HFFc6 (cell line): Measurements from ENCODE around the gene CHAC1. TPM values are rescaled to one million over a fixed set of nuclear protein-coding genes. Genes with fewer than 3 reads are reported as not detected.

ENCODE experiments used
- DNase-seq: peaks from one replicate; pipeline ENCODE4 v3.0.0-alpha.2; 2018
- H3K27ac Mint-ChIP-seq: 2 replicates; pipeline ENCODE4 v1.8.0; 2020; ENCODE audit warnings: mild to moderate bottlenecking, mixed read lengths
- H3K27me3 Mint-ChIP-seq: 2 replicates; pipeline ENCODE4 v1.8.0; 2021; ENCODE audit warnings: mild to moderate bottlenecking, moderate library complexity, mixed read lengths; ENCODE audit not compliant: insufficient read depth
- H3K36me3 Mint-ChIP-seq: 2 replicates; pipeline ENCODE4 v1.8.0; 2021; ENCODE audit warnings: low read depth, mixed read lengths
- H3K4me1 Mint-ChIP-seq: 2 replicates; pipeline ENCODE4 v1.8.0; 2020; ENCODE audit warnings: low read depth, mixed read lengths
- H3K4me3 Mint-ChIP-seq: 2 replicates; pipeline ENCODE4 v1.8.0; 2020; ENCODE audit warnings: mild to moderate bottlenecking, moderate library complexity, mixed read lengths
- H3K9me3 Mint-ChIP-seq: 2 replicates; pipeline ENCODE4 v1.8.0; 2020; ENCODE audit warnings: mild to moderate bottlenecking, mixed read lengths
- CTCF ChIP-seq: fragments of 200-600 bp; sonication (generic); IDR thresholded peaks from 2 replicates; pipeline ENCODE4 v1.5.0; 2021; ENCODE audit warnings: antibody characterized with exemption, mild to moderate bottlenecking
- total RNA-seq, 6 experiments: library from RNA; stranded (reverse); fragmentation: NEBNext Ultra II Directional; extraction: Animal tissue kit (Norgen Biotek cat#: 25700); gene quantifications; 2 replicates in 1 of 6; 3 replicates in 5 of 6; pipeline ENCODE4 v1.2.3, GENCODE V29; 2021

Gene CHAC1
- total RNA-seq, 6 experiments from 2014 or later, result 20.8 to 26.0 (median 24.2) TPM

DNA sequence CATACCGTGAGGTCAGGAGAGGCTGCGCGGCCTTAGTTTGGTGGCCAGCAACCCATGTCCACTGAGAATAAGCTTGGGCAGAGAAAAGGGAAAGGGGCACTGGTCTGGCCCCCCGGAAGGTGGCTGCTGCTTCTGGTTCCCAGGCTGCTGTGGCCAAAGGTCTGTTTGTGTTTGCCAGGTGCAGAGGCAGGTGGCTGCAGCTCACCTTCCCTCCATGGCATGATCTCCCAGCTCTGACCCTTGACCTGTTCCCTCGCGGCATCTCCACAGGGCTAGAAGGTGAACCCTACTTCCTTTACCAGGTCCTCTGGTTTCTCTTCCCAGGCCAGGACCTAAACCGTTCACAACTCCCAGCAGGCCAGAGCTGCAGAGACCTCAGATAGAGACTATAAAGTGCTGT lies 45.2 kb upstream of the CHAC1 start:
- TF ChIP-seq CTCF, result no peak
- peaks cover 42% of the 10 kb centered on the region for H3K4me1 Mint-ChIP-seq
- no peak for DNase-seq
- H3K9me3 Mint-ChIP-seq, result no peaks in the 10 kb centered on the region
- no peaks in the 10 kb centered on the region; the same call in 1 of the 2 replicates for H3K27me3 Mint-ChIP-seq
- H3K4me3 Mint-ChIP-seq, result no peak overlapping the region
- H3K27ac Mint-ChIP-seq, result peak overlapping the region; percentile 25; the same call in 1 of the 2 replicates
- H3K36me3 Mint-ChIP-seq, result peaks cover 8% of the 10 kb centered on the region; the same call in 1 of the 2 replicates

DNA sequence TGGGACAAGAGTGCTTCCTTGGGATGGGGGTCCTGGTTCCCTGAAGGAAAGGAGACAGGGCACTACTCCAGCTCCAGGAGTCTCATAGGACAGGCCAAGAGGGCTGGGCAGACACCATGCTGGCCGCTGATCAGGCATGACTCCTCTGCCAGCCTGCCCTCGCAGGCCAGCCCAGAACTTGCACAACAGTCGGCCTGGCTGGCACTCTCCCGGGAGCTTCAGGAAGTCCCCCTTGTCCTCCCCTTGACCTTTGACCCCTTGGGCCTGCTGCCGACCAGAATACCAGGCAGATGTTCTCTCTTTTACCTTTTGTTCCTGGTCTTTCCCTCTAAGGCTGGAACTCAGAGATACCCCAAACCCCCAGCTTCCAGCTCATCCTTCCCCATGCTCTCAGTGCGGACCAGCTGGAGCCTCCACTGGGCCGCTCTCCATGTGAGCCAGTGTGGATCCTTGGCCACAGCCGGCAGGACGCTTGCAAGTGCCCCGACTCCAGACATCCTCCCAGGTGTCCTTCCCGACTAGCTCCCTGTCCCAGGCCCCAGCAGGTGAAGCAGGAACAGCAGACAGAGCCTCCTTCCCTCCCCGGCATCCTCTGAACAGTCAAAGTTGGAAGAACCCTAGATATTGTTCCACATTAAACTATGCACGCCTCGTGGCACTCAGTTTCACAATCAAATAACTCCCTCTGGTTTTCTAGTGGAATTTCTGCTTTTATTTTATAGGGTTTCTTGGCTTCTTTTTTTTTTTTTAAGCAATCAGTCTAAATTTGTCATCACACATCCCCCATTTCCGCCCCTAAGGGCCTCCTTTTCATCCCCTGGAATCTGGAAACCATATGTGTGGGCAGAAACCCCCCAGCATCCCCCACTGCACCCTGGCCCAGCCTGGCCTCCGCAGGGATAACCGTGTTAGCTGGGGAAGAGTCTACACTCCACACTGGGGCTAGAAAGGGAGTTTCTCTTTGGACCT lies 43.3 kb upstream of the CHAC1 start:
- H3K36me3 Mint-ChIP-seq, result no peaks in the 10 kb centered on the region
- H3K4me1 Mint-ChIP-seq, result peaks cover 28% of the 10 kb centered on the region
- no peak for TF ChIP-seq CTCF
- H3K9me3 Mint-ChIP-seq, result no peaks in the 10 kb centered on the region
- peak; percentile 25 for DNase-seq
- H3K4me3 Mint-ChIP-seq, result no peak overlapping the region; the same call in 1 of the 2 replicates
- H3K27ac Mint-ChIP-seq, result peak overlapping the region; percentile 84
- no peaks in the 10 kb centered on the region for H3K27me3 Mint-ChIP-seq

DNA sequence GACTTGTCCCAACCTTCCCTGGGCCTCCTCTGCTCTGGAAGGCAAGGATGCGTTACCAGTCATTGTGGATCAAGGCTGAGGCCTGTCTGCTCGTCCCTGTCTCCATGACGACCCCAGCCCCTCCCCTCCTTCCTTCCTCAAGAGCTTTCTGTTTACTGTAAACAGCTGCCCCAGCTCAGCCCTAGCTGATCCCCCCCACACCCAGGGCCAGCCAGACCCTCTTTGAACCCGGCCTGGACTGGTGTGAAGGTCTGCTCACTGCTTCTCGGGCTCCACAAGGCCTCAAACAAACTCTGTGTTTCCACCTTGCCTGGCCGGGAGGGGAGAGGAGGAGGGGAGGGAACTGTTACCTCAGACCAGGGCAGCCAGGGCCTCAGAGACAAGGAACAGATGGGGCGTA lies 42.1 kb upstream of the CHAC1 start:
- no peak for DNase-seq
- H3K36me3 Mint-ChIP-seq, result no peaks in the 10 kb centered on the region
- no peaks in the 10 kb centered on the region for H3K9me3 Mint-ChIP-seq
- no peak overlapping the region for H3K27ac Mint-ChIP-seq
- H3K4me3 Mint-ChIP-seq, result no peak overlapping the region
- no peaks in the 10 kb centered on the region for H3K27me3 Mint-ChIP-seq
- TF ChIP-seq CTCF, result no peak
- H3K4me1 Mint-ChIP-seq, result peaks cover 19% of the 10 kb centered on the region

DNA sequence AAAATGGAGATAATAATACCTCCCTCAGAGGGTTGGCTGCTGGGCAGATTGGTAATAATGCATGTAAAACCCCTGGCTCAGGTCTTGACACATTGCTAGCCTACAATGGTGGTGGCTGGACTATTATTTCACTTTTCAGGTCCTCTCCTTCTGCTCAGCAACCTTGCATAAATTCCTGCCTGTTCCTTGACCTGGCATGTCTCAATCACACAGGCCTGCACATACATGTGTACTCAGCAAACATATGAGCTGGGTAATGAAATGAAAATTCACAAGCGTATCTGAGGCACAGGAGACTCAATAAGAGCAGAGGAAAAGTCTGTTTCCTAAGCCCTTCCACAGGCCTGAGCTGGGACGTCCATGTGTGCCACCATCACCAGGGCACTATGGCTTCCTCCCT lies 41.6 kb upstream of the CHAC1 start:
- H3K27ac Mint-ChIP-seq, result no peak overlapping the region
- TF ChIP-seq CTCF, result no peak
- H3K36me3 Mint-ChIP-seq, result no peaks in the 10 kb centered on the region
- no peak for DNase-seq
- no peaks in the 10 kb centered on the region for H3K9me3 Mint-ChIP-seq
- peaks cover 2% of the 10 kb centered on the region; the same call in 1 of the 2 replicates for H3K27me3 Mint-ChIP-seq
- peaks cover 19% of the 10 kb centered on the region for H3K4me1 Mint-ChIP-seq
- no peak overlapping the region for H3K4me3 Mint-ChIP-seq

- Mint-ChIP-seq H3K4me3 (no peak overlapping the region), H3K36me3 (no peaks in the 10 kb centered on the region), H3K27me3 (peaks cover 2% of the 10 kb centered on the region; the same call in 1 of the 2 replicates), H3K27ac (no peak overlapping the region), H3K9me3 (no peaks in the 10 kb centered on the region), H3K4me1 (peaks cover 19% of the 10 kb centered on the region)
- DNase-seq, result no peak
- TF ChIP-seq CTCF, result no peak
Observed at GRCh38 chr15:40912478-40912877, 40.8 kb upstream of the CHAC1 start.
